Stimulated activated CD8-positive, alpha-beta memory T cell treated with anti-CD3 and anti-CD28 coated beads, Interleukin-4, amount 100 ng/mL, for 48 hours (primary cell): ENCODE measurements around the gene FNBP1L.

ENCODE experiments used
- DNase-seq: peaks from one replicate; pipeline ENCODE4 v3.0.0-alpha.2; 2020

FNBP1L gene

GRCh38 chr1:93495911-93496310 is 48.0 kb downstream of the FNBP1L start:
- no peak for DNase-seq

GRCh38 chr1:93496520-93496919 is 48.6 kb downstream of the FNBP1L start:
- no peak for DNase-seq

- DNase-seq = no peak
Observed at GRCh38 chr1:93499075-93499474, 51.2 kb downstream of the FNBP1L start.

- no peak for DNase-seq
Observed at GRCh38 chr1:93499533-93499932, 51.6 kb downstream of the FNBP1L start.

- DNase-seq = no peak
Observed at GRCh38 chr1:93500275-93500674, 52.4 kb downstream of the FNBP1L start.

- no peak for DNase-seq
Observed at GRCh38 chr1:93501399-93501798, 53.5 kb downstream of the FNBP1L start.

- no peak for DNase-seq
Observed at GRCh38 chr1:93501829-93502369, 54.0 kb downstream of the FNBP1L start.

GRCh38 chr1:93502571-93502970 is 54.7 kb downstream of the FNBP1L start:
- DNase-seq = no peak

- DNase-seq = no peak
Observed at GRCh38 chr1:93503163-93503562, 55.2 kb downstream of the FNBP1L start.

- no peak for DNase-seq
Observed at GRCh38 chr1:93503816-93504215, 55.9 kb downstream of the FNBP1L start.

- DNase-seq = no peak
Observed at GRCh38 chr1:93504247-93505033, 56.5 kb downstream of the FNBP1L start.

GRCh38 chr1:93506126-93506525 is 58.2 kb downstream of the FNBP1L start:
- no peak for DNase-seq

- peak; percentile 29 for DNase-seq
Observed at GRCh38 chr1:93516164-93516563, 68.2 kb downstream of the FNBP1L start.

GRCh38 chr1:93518516-93518915 is 70.6 kb downstream of the FNBP1L start:
- no peak for DNase-seq

GRCh38 chr1:93519199-93519829 is 71.4 kb downstream of the FNBP1L start:
- no peak for DNase-seq

GRCh38 chr1:93521618-93522017 is 73.7 kb downstream of the FNBP1L start:
- no peak for DNase-seq

GRCh38 chr1:93522721-93523120 is 74.8 kb downstream of the FNBP1L start:
- no peak for DNase-seq

GRCh38 chr1:93525431-93525830 is 77.5 kb downstream of the FNBP1L start:
- no peak for DNase-seq

GRCh38 chr1:93526431-93526830 is 78.5 kb downstream of the FNBP1L start:
- no peak for DNase-seq

GRCh38 chr1:93528412-93528811 is 80.5 kb downstream of the FNBP1L start:
- no peak for DNase-seq

GRCh38 chr1:93531193-93531592 is 83.3 kb downstream of the FNBP1L start:
- no peak for DNase-seq

GRCh38 chr1:93532780-93533378 is 85.0 kb downstream of the FNBP1L start:
- no peak for DNase-seq

- no peak for DNase-seq
Observed at GRCh38 chr1:93533677-93534076, 85.8 kb downstream of the FNBP1L start.

- no peak for DNase-seq
Observed at GRCh38 chr1:93537396-93537795, 89.5 kb downstream of the FNBP1L start.
